Sciatic nerve (tissue), 2 donors: ENCODE data around the gene SALL3. TPM values are rescaled to one million over a fixed set of nuclear protein-coding genes. Genes with fewer than 3 reads are reported as not detected.
"Not testable (repeated sequence)": the region's sequence is repeated elsewhere in the genome, so short reads cannot be mapped to it uniquely, and the experiment has no call there.

ENCODE experiments used
- ATAC-seq: fragments of 200-7000 bp; cut with Tn5 transposase; one replicate; pipeline ENCODE4 v1.9.1; 2020; ENCODE audit warnings: mild to moderate bottlenecking, moderate library complexity
- DNase-seq: peaks from one replicate; pipeline ENCODE4 v3.0.0-alpha.2; 2020; ENCODE audit warnings: low spot score
- intact Hi-C: fragments of 100-400 bp; cut with DNase I; formaldehyde crosslinking; loops from one replicate; pipeline ENCODE4 v1.14.2; 2022
- total RNA-seq: library from RNA; stranded (reverse); fragmentation: NEBNext Ultra II Directional; extraction: Animal tissue kit (Norgen Biotek cat#: 25700); gene quantifications from one replicate; pipeline ENCODE4 v1.2.1, GENCODE V29; 2021
- donor health status: DM: no; HTN: no; CAD: no.
- donor health status: DM: no; HTN: no; CAD: no.

The SALL3 gene
- total RNA-seq, 1 donor from 2014 or later, result 0.09 TPM

- intact Hi-C loops, result no loop called here
- ATAC-seq, result no peak
- no peak for DNase-seq
Measured at GRCh38 chr18:78960709-78961108, 18.9 kb upstream of the SALL3 start.

- DNase-seq (no peak), ATAC-seq (no peak)
- intact Hi-C loops, result no loop called here
Measured at GRCh38 chr18:78962098-78962497, 17.5 kb upstream of the SALL3 start.

- intact Hi-C loops, ATAC-seq: not testable (repeated sequence)
Measured at GRCh38 chr18:78964727-78965126, 14.9 kb upstream of the SALL3 start.

GRCh38 chr18:78965260-78965659 is 14.4 kb upstream of the SALL3 start:
- intact Hi-C loops, result no loop called here
- no peak for ATAC-seq
- no peak for DNase-seq

More at GRCh38 chr18:78964727-78965126, 14.9 kb upstream of the SALL3 start:
- not testable (repeated sequence) for DNase-seq

- intact Hi-C loops, result no loop called here
- ATAC-seq, result no peak
- no peak for DNase-seq
Measured at GRCh38 chr18:78965917-78966792, 13.5 kb upstream of the SALL3 start.

- DNase-seq (no peak), ATAC-seq (no peak)
- intact Hi-C loops, result no loop called here
Measured at GRCh38 chr18:78966793-78967106, 12.9 kb upstream of the SALL3 start.

DNA sequence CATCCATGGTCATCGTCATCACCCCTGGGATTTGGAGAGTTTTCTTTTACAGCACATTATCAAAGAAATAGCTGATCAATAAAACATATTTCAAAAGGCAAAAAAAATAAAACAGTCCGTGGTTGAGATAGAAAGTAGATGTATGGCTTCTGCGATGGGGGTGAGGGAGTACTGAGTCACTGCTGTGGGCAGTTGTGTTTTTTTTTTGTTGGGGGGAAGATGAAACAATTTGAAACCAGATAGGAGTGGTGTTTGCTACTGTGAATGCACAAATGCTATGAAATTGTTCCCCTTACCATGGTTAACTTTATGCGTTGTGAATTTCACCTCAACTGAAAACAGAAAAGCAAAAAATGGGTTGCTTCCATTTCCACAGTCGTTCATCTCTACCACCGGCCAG is 11.9 kb upstream of the SALL3 start:
- ATAC-seq (no peak), DNase-seq (no peak)
- intact Hi-C loops, result no loop called here

- ATAC-seq, result no peak
- DNase-seq, result no peak
- intact Hi-C loops, result no loop called here
Measured at GRCh38 chr18:78969574-78970315, 9.9 kb upstream of the SALL3 start.

GRCh38 chr18:78970774-78971333 is 8.8 kb upstream of the SALL3 start:
- no peak for ATAC-seq
- DNase-seq, result no peak
- intact Hi-C loops, result no loop called here

DNA sequence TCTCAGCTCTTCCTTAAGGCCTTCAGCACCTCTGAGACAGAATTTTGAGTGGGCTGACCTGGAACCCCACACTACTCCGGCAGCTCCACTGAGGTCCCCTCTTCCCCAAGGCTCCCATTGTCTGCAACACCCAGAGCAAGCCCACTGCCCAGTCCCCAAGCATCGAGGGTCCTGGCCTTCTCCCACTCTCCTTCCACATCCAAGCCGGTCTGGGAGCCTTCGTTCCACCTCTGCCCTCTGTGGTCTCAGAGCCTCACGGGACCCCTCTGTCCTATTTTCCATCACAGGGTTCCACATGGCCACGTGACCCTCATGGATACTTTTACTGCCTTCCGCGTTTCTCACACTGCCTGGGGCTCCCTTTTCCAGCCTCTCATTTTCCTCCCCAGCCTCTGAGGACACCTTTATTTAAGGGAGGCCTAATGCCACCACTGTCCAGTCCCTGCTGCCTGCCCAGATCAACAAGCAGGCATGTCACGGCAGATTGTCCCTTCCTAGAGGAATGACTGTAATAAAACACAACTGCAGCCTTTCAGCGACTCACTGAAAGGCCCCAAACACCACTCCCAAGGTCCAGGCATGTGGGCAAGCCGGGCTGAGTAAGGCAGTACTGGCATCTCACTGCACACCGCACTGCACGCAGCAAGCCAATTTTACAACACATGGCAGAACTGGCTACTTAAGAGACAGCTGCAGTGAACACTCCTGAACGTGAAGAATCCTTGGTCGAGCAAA is 7.9 kb upstream of the SALL3 start:
- ATAC-seq, result no peak

GRCh38 chr18:78972385-78972918 is 7.2 kb upstream of the SALL3 start:
- no peak for DNase-seq
- no peak for ATAC-seq
- intact Hi-C loops, result no loop called here

More for the DNA sequence above, 7.9 kb upstream of the SALL3 start:
- intact Hi-C loops, result no loop called here
- no peak for DNase-seq

- no peak for DNase-seq
- no peak for ATAC-seq
- intact Hi-C loops, result no loop called here
Measured at GRCh38 chr18:78972930-78973331, 6.7 kb upstream of the SALL3 start.

- DNase-seq (no peak), ATAC-seq (no peak)
- intact Hi-C loops, result no loop called here
Measured at GRCh38 chr18:78973357-78974083, 6.1 kb upstream of the SALL3 start.

GRCh38 chr18:78974115-78974761 is 5.4 kb upstream of the SALL3 start:
- no peak for DNase-seq
- ATAC-seq, result no peak
- intact Hi-C loops, result no loop called here

DNA sequence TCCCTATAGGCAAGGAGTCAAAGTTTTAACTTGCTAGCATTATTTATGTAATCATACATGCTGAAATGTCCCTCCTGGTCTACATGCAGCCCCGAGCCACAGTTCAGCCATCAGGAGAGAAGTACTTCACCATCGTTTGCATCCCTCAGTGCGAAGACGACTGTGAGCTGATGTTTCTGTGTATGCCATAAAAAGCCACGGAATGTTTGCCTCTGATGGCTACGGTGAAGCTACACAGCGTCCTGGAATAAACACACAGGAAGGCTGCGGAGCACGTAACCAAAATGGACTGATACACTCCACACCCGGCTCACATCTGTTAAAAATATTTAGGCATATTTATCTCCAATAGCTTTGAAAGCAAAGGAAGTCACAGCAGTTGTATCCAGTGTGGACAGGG is 4.3 kb upstream of the SALL3 start:
- ATAC-seq, result no peak
- intact Hi-C loops, result no loop called here

DNA sequence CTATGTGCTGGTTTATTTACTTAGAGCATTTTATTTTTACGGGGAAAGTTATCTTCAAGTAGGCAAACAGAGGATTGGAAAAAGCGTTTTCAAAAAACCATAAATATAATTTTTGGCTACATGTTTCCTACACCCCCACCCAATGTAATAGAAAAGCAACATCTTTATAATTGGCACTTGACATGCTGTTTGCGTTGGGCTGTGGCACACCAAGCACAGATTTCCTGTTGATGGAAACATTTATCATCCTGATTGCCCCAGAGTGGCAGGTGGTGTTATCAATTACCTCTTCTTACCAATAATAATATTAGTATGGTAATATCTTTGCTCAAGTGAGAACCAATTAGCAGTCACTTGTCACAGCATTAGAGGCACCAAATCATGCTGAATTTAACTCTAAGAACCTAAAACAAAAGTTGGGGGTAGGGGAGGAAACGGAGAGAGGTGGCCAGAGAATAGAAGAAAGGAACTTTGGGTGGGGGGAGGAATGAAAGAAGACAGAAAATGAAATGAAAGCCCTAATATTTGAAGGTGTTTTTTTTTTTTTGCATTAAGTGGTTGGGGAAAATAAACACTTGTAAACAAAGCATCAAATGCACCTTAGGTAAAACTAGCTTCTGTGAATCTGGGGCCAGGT is 3.8 kb upstream of the SALL3 start:
- ATAC-seq, result no peak
- no peak for DNase-seq
- intact Hi-C loops, result no loop called here

More for the DNA sequence above, 4.3 kb upstream of the SALL3 start:
- no peak for DNase-seq

DNA sequence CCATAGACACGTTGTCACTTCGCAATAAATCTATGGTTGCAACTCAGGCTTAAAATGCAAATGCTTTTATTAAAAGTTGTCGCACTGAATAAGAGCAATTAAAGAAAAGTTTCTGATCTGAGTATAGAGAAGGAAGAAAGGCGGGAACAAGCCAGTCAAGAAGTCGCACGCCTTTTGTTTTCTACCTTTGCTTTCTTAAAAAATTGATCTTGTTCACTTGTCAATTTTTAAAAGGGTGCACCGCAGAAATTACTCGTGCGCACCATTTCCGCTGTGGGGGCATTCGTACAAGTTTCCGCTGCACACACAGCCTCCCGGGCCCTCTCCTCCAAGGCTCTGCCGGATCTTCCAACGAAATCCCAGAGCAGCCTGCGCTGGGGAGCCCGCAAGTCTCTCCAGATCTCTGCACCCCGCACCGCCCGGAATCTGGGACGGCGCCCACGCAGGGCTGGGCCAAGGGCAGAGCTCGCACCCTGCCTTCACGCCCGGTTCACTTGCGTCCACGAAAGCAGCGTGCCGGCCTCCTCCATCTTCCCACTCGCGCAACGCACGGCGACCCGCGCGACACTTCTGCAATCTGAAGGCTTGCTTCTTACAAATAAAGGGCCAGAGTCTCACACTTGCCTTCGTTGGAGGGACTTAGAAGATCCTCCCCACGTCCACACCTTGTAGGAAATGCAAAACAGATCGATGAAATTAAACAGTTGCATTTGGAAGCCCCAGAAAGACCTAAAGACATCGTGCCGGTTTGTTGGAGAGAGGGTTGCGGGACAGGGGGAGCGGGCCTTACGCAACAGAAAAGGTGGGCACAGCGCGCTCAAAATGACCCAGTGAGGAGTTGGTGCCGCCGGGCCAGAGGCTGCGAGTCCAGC is 2.6 kb upstream of the SALL3 start:
- no peak for ATAC-seq

More for the DNA sequence above, 2.6 kb upstream of the SALL3 start:
- intact Hi-C loops, result no loop called here
- DNase-seq, result no peak
